H1 (cell line): ENCODE data around the gene KLHDC7A. TPM values are rescaled to one million over a fixed set of nuclear protein-coding genes. Genes with fewer than 3 reads are reported as not detected.

Source experiments
- CTCF ChIA-PET: fragments of 300-600 bp; sonication (Branson Sonifier 250); formaldehyde crosslinking; loops from one replicate; lab custom pipeline; 2021; ENCODE audit not compliant: partially characterized antibody; lab: Charles Lee
- POLR2A ChIA-PET: fragments of 300-600 bp; sonication (Branson Sonifier 250); formaldehyde crosslinking; loops from one replicate; lab custom pipeline; 2021; ENCODE audit warnings: inconsistent platforms; ENCODE audit not compliant: partially characterized antibody; lab: Charles Lee
- DNase-seq, 2 experiments: peaks; one replicate each; pipeline versions ENCODE4 v3.0.0 to v3.0.0-alpha.2; 2010 to 2022; ENCODE audit warnings: low spot score in 2 of 2, low read depth in 1 of 2, mixed read lengths in 1 of 2
- FAIRE-seq: peaks from 2 replicates; lab custom pipeline; 2011; peaks lifted over from hg19 to GRCh38; lab: Jason Lieb, UNC
- H2AFZ ChIP-seq: 2 replicates; pipeline ENCODE4 v1.8.1; 2012; ENCODE audit warnings: low read length, inconsistent platforms
- H2AK5ac ChIP-seq: 2 replicates; pipeline ENCODE4 v1.6.1; 2013; ENCODE audit warnings: low read depth, low read length
- H2BK120ac ChIP-seq: replicated peaks from 2 replicates; pipeline ENCODE3; 2013; ENCODE audit warnings: low read depth, low read length, inconsistent platforms
- H2BK12ac ChIP-seq: 2 replicates; pipeline ENCODE4 v1.6.1; 2013; ENCODE audit warnings: low read depth, low read length
- H2BK15ac ChIP-seq: 2 replicates; pipeline ENCODE4 v1.6.1; 2013; ENCODE audit warnings: low read length
- H2BK20ac ChIP-seq: 2 replicates; pipeline ENCODE4 v1.6.1; 2013; ENCODE audit warnings: low read length
- H2BK5ac ChIP-seq: 2 replicates; pipeline ENCODE4 v1.6.1; 2013; ENCODE audit warnings: low read depth, low read length
- H3K14ac ChIP-seq: 2 replicates; pipeline ENCODE4 v1.6.1; 2013; ENCODE audit warnings: inconsistent platforms; ENCODE audit not compliant: insufficient read length
- H3K18ac ChIP-seq: 2 replicates; pipeline ENCODE4 v1.6.1; 2013; ENCODE audit warnings: low read length; ENCODE audit errors: extremely low read depth
- H3K23ac ChIP-seq: 2 replicates; pipeline ENCODE4 v1.6.1; 2013; ENCODE audit warnings: inconsistent platforms; ENCODE audit not compliant: insufficient read length
- H3K23me2 ChIP-seq: 2 replicates; pipeline ENCODE4 v1.6.1; 2013; ENCODE audit warnings: low read depth, low read length
- H3K27ac ChIP-seq: 2 replicates; pipeline ENCODE4 v1.6.1; 2011; ENCODE audit warnings: low read depth, low read length, inconsistent platforms
- H3K27me3 ChIP-seq, 4 experiments: replicated peaks in 1 of 4; 1 replicate in 1 of 4; 2 replicates in 3 of 4; pipeline versions ENCODE4 v1.6.1 to v1.8.1; 2011 to 2013; ENCODE audit warnings: low read length in 3 of 4, mild to moderate bottlenecking in 3 of 4, inconsistent platforms in 2 of 4, mixed read lengths in 2 of 4, moderate library complexity in 1 of 4; ENCODE audit not compliant: control insufficient read depth in 3 of 4, insufficient read depth in 3 of 4; ENCODE audit errors: extremely low read depth in 1 of 4
- H3K36me3 ChIP-seq, 4 experiments: 2 replicates each; pipeline versions ENCODE4 v1.6.1 to v1.8.1; 2011 to 2013; ENCODE audit warnings: mild to moderate bottlenecking in 4 of 4, low read length in 3 of 4, moderate library complexity in 2 of 4, control low read depth in 1 of 4, inconsistent platforms in 1 of 4; ENCODE audit not compliant: insufficient read depth in 4 of 4, control insufficient read depth in 2 of 4
- H3K4ac ChIP-seq: replicated peaks from 2 replicates; pipeline ENCODE3; 2013; ENCODE audit warnings: low read length, low read depth, mixed read lengths, inconsistent platforms; ENCODE audit not compliant: insufficient read length
- H3K4me1 ChIP-seq, 4 experiments: replicated peaks in 1 of 4; 1 replicate in 1 of 4; 2 replicates in 3 of 4; pipeline versions ENCODE4 v1.6.1 to v1.8.1; 2011 to 2013; ENCODE audit warnings: low read length in 3 of 4, inconsistent platforms in 2 of 4, mixed read lengths in 1 of 4; ENCODE audit not compliant: insufficient read depth in 4 of 4, control insufficient read depth in 3 of 4
- H3K4me2 ChIP-seq, 2 experiments: 2 replicates each; pipeline versions ENCODE4 v1.6.1 to v1.8.1; 2011 to 2013; ENCODE audit warnings: low read depth in 2 of 2, low read length in 2 of 2, control low read depth in 1 of 2, inconsistent platforms in 1 of 2, mild to moderate bottlenecking in 1 of 2; ENCODE audit not compliant: insufficient read depth in 1 of 2
- H3K4me3 ChIP-seq, 4 experiments: fragments of 200-600, 300-600 bp in 1 of 4; sonication (generic), shearing (Covaris generic), sonication (Bioruptor Twin) in 1 of 4; 2 replicates each; pipeline versions ENCODE4 v1.5.1 to v1.8.1; 2011 to 2016; ENCODE audit warnings: low read length in 4 of 4, low read depth in 3 of 4, control low read depth in 2 of 4, inconsistent platforms in 2 of 4, mild to moderate bottlenecking in 2 of 4, mixed read lengths in 1 of 4, moderate library complexity in 1 of 4; ENCODE audit not compliant: insufficient read depth in 2 of 4; ENCODE audit errors: extremely low read depth in 1 of 4
- H3K56ac ChIP-seq: replicated peaks from 2 replicates; pipeline ENCODE3; 2013; ENCODE audit warnings: low read depth, mild to moderate bottlenecking, mixed read lengths, low read length, inconsistent platforms; ENCODE audit not compliant: insufficient read length
- H3K79me1 ChIP-seq: 2 replicates; pipeline ENCODE4 v1.6.1; 2013; ENCODE audit warnings: low read depth, low read length, control low read depth
- H3K79me2 ChIP-seq, 2 experiments: 2 replicates each; pipeline versions ENCODE4 v1.6.1 to v1.8.1; 2012 to 2013; ENCODE audit warnings: low read length in 2 of 2, mild to moderate bottlenecking in 2 of 2, inconsistent platforms in 1 of 2; ENCODE audit not compliant: insufficient read depth in 2 of 2, control insufficient read depth in 1 of 2
- H3K9ac ChIP-seq, 4 experiments: replicated peaks in 1 of 4; 1 replicate in 1 of 4; 2 replicates in 3 of 4; pipeline versions ENCODE4 v1.6.1 to v1.8.1; 2011 to 2013; ENCODE audit warnings: low read depth in 3 of 4, low read length in 3 of 4, control low read depth in 2 of 4, mild to moderate bottlenecking in 2 of 4, moderate library complexity in 2 of 4, inconsistent platforms in 1 of 4; ENCODE audit errors: extremely low read depth in 1 of 4
- H3K9me3 ChIP-seq, 2 experiments: 2 replicates each; pipeline versions ENCODE4 v1.6.1 to v1.8.1; 2012 to 2013; ENCODE audit warnings: mild to moderate bottlenecking in 2 of 2, moderate library complexity in 2 of 2, control low read depth in 1 of 2, inconsistent platforms in 1 of 2, low read depth in 1 of 2, low read length in 1 of 2, mixed read lengths in 1 of 2; ENCODE audit not compliant: insufficient read depth in 2 of 2
- H4K20me1 ChIP-seq, 2 experiments: replicated peaks in 1 of 2; 2 replicates each; pipeline versions ENCODE3 to v1.8.1; 2011 to 2013; ENCODE audit warnings: inconsistent platforms in 2 of 2, low read length in 2 of 2, mild to moderate bottlenecking in 1 of 2; ENCODE audit not compliant: insufficient read depth in 2 of 2, control insufficient read depth in 1 of 2
- H4K5ac ChIP-seq: 2 replicates; pipeline ENCODE4 v1.6.1; 2013; ENCODE audit warnings: low read length, low read depth, mixed read lengths, inconsistent platforms; ENCODE audit not compliant: insufficient read length
- H4K8ac ChIP-seq: 2 replicates; pipeline ENCODE4 v1.8.0; 2013; ENCODE audit warnings: mild to moderate bottlenecking, moderate library complexity, low read length, inconsistent platforms; ENCODE audit not compliant: insufficient read depth; ENCODE audit errors: extremely low read depth
- H4K91ac ChIP-seq: replicated peaks from 2 replicates; pipeline ENCODE3; 2013; ENCODE audit warnings: low read length, mixed read lengths, inconsistent platforms; ENCODE audit not compliant: insufficient read length
- ASH2L ChIP-seq: fragments of 200-600, 300-600 bp; sonication (generic); IDR thresholded peaks from one replicate; pipeline ENCODE4 v1.7.1; 2017; ENCODE audit warnings: low read length
- BACH1 ChIP-seq: IDR thresholded peaks from 2 replicates; pipeline ENCODE4 v1.6.1; 2012; ENCODE audit warnings: low read length, improper control_type of control experiment
- CBX8 ChIP-seq: fragments of 300-800, 300-1000 bp; sonication (generic); IDR thresholded peaks from 2 replicates; pipeline ENCODE4 v1.7.1; 2016; ENCODE audit warnings: low read depth, low read length, borderline replicate concordance
- CEBPB ChIP-seq: IDR thresholded peaks from 2 replicates; pipeline ENCODE4 v1.6.1; 2012; ENCODE audit warnings: low read depth, low read length
- GTF2F1 ChIP-seq: IDR thresholded peaks from 2 replicates; pipeline ENCODE4 v1.6.1; 2012; ENCODE audit warnings: low read depth, low read length, improper control_type of control experiment, borderline replicate concordance
- KDM5A ChIP-seq: fragments of 200-600 bp; IDR thresholded peaks from 2 replicates; pipeline ENCODE4 v1.7.1; 2012; ENCODE audit warnings: mild to moderate bottlenecking, low read length, inconsistent platforms, mixed read lengths
- PHF8 ChIP-seq: fragments of 200-600 bp; sonication (generic); conservative IDR thresholded peaks from 2 replicates; pipeline ENCODE4 v1.7.1; 2012; ENCODE audit warnings: low read depth, mild to moderate bottlenecking, inconsistent platforms, low read length, moderate library complexity
- RAD21 ChIP-seq, 2 experiments: IDR thresholded peaks in 1 of 2; conservative IDR thresholded peaks in 1 of 2; 2 replicates each; pipeline ENCODE4 v1.6.1; 2011; ENCODE audit warnings: low read depth in 2 of 2, low read length in 2 of 2, improper control_type of control experiment in 1 of 2, inconsistent platforms in 1 of 2, mild to moderate bottlenecking in 1 of 2, moderate library complexity in 1 of 2
- RFX5 ChIP-seq: IDR thresholded peaks from 2 replicates; pipeline ENCODE4 v1.6.1; 2011; ENCODE audit warnings: low read depth, low read length, improper control_type of control experiment, borderline replicate concordance
- SP2 ChIP-seq: IDR thresholded peaks from 2 replicates; pipeline ENCODE4 v1.6.1; 2012; ENCODE audit warnings: mild to moderate bottlenecking, low read length, inconsistent platforms
- SP4 ChIP-seq: IDR thresholded peaks from 2 replicates; pipeline ENCODE4 v1.6.1; 2012; ENCODE audit warnings: low read length, inconsistent platforms
- TAF1 ChIP-seq: IDR thresholded peaks from 2 replicates; pipeline ENCODE4 v1.6.1; 2011; ENCODE audit warnings: mild to moderate bottlenecking, low read depth, low read length
- TAF7 ChIP-seq: optimal IDR thresholded peaks from 2 replicates; pipeline ENCODE3; 2011; ENCODE audit warnings: low read depth, mild to moderate bottlenecking, inconsistent platforms, low read length, moderate library complexity, borderline replicate concordance
- WGBS, 2 experiments: shearing (Covaris generic) in 1 of 2; methylation state at CpG; one replicate each; pipeline versions ENCODE4 v1.1.6 to v1.1.7; 2013 to 2015; ENCODE audit warnings: low lambda C conversion rate in 2 of 2, mixed read lengths in 2 of 2, inconsistent platforms in 1 of 2, low coverage in 1 of 2, missing lambda C conversion rate in 1 of 2; ENCODE audit not compliant: insufficient replicate concordance in 2 of 2, insufficient coverage in 1 of 2, insufficient read length in 1 of 2; ENCODE audit errors: extremely low coverage in 1 of 2, missing lambda C conversion rate in 1 of 2; 5-methylcytosine and 5-hydroxymethylcytosine counted together
- polyA plus RNA-seq, 7 experiments: library from polyadenylated mRNA; depleted of rRNA in 3 of 7; stranded (reverse) in 5 of 7; unstranded in 2 of 7; fragments of >200 nt in 5 of 7; fragments of 200-250 nt in 2 of 7; gene quantifications; 1 replicate in 5 of 7; 2 replicates in 1 of 7; 4 replicates in 1 of 7; pipeline versions ENCODE4 v1.2.1 to v1.2.3, GENCODE V29; 2011 to 2013; ENCODE audit warnings: missing spikeins in 2 of 7, mixed read lengths in 2 of 7
- total RNA-seq: library from RNA; stranded (reverse); fragmentation: NEBNext Ultra II Directional; extraction: Animal tissue kit (Norgen Biotek cat#: 25700); gene quantifications from 2 replicates; pipeline ENCODE4 v1.2.1, GENCODE V29; 2021

The KLHDC7A gene
- total and polyA plus RNA-seq, 2 of the 8 experiments (the other 6 are each of a cell fraction or from before 2014, with no cell fraction given): 3.9 to 18.9 TPM

GRCh38 chr1:18526436-18527275 lies 45.9 kb downstream of the KLHDC7A start:
- no peak overlapping the region for H3K4ac ChIP-seq
- ChIA-PET POLR2A (no interaction called here), CTCF (interaction anchor here (0.6 to 50.4 kb wide), 5 partner anchors 37 to 489 kb away, joined by 3 to 984 read pairs (median 3); no protein-coding TSS in a partner anchor)
- no peak overlapping the region for H2BK120ac ChIP-seq
- no peak overlapping the region for H2AK5ac ChIP-seq
- no peaks in the 10 kb centered on the region for H4K20me1 ChIP-seq
- H4K8ac ChIP-seq: peak overlapping the region; percentile 73; the same call in 1 of the 2 replicates
- H4K91ac ChIP-seq: no peak overlapping the region
- H4K5ac ChIP-seq: no peak overlapping the region
- no peak overlapping the region for H3K27ac ChIP-seq
- H3K79me2 ChIP-seq: no peaks in the 10 kb centered on the region
- H3K4me3 ChIP-seq: no peak overlapping the region
- no peak overlapping the region for H2BK15ac ChIP-seq
- FAIRE-seq (no peak), DNase-seq (no peak)
- H3K23me2 ChIP-seq: no peaks in the 10 kb centered on the region
- H3K36me3 ChIP-seq: no peaks in the 10 kb centered on the region
- no peak overlapping the region for H2BK12ac ChIP-seq
- H3K9ac ChIP-seq: no peak overlapping the region
- H3K79me1 ChIP-seq: no peaks in the 10 kb centered on the region
- WGBS, 2 experiments: 90% methylated on average over 6 of the region's 6 CpGs; no CpG with 5 or more reads in 1 of the 2 experiments
- H3K23ac ChIP-seq: no peak overlapping the region
- no peak overlapping the region for H3K56ac ChIP-seq
- no peak overlapping the region for H2BK5ac ChIP-seq
- no peak overlapping the region for H2AFZ ChIP-seq
- H3K27me3 ChIP-seq: peaks cover 0 to 6% (median 0%) of the 10 kb centered on the region in 4 experiments; a peak in 3 of 7 replicates
- no peak overlapping the region for H3K18ac ChIP-seq
- no peak overlapping the region for H3K14ac ChIP-seq
- H3K4me2 ChIP-seq: no peak overlapping the region
- H3K9me3 ChIP-seq: no peaks in the 10 kb centered on the region
- H3K4me1 ChIP-seq: no peaks in the 10 kb centered on the region; a peak in 1 of 7 replicates
- H2BK20ac ChIP-seq: no peak overlapping the region
- TF ChIP-seq RAD21 (IDR thresholded peaks at IDR 0.05 in 1 of 2, conservative IDR thresholded peaks at IDR 0.05 in 1 of 2; ENCODE audit: low read depth in 2 of 2, low read length in 2 of 2): no peak
- TF ChIP-seq RFX5: no peak
- TF ChIP-seq SP2: no peak
- no peak for TF ChIP-seq BACH1
- TF ChIP-seq TAF7: no peak
- TF ChIP-seq CBX8: no peak
- TF ChIP-seq CEBPB: no peak
- no peak for TF ChIP-seq KDM5A
- no peak for TF ChIP-seq GTF2F1
- TF ChIP-seq SP4: no peak
- no peak for TF ChIP-seq PHF8
- TF ChIP-seq TAF1: no peak
- no peak for TF ChIP-seq ASH2L
